CD14-positive monocyte (primary cell): Measurements from ENCODE around the gene PDAP1. TPM values are rescaled to one million over a fixed set of nuclear protein-coding genes. Genes with fewer than 3 reads are reported as not detected.

ENCODE experiments used
- DNase-seq, 3 donors: peaks; one replicate each; pipeline ENCODE4 v3.0.0-alpha.2; 2011 to 2022
- H2AFZ ChIP-seq: 2 replicates; pipeline ENCODE4 v1.6.0; 2012; ENCODE audit warnings: mild to moderate bottlenecking, low read depth, low read length, inconsistent platforms; ENCODE audit not compliant: insufficient read depth, poor library complexity, severe bottlenecking
- H3K27ac ChIP-seq, 2 donors: 1 replicate in 1 of 2; 2 replicates in 1 of 2; pipeline ENCODE4 v1.5.1; 2012 to 2013; ENCODE audit warnings: low read length in 2 of 2, control low read depth in 1 of 2, inconsistent platforms in 1 of 2, low read depth in 1 of 2, mild to moderate bottlenecking in 1 of 2
- H3K27me3 ChIP-seq, 2 donors: one replicate each; pipeline versions ENCODE4 v1.6.0 to v1.6.1; 2011 to 2013; ENCODE audit warnings: low read length in 2 of 2; ENCODE audit not compliant: control insufficient read depth in 2 of 2, insufficient read depth in 2 of 2
- H3K36me3 ChIP-seq, 2 donors: replicated peaks in 1 of 2; 1 replicate in 1 of 2; 2 replicates in 1 of 2; pipeline versions ENCODE4 v1.5.1 to v1.6.1; 2012 to 2013; ENCODE audit warnings: low read length in 2 of 2, control low read depth in 1 of 2, inconsistent platforms in 1 of 2, mild to moderate bottlenecking in 1 of 2; ENCODE audit not compliant: insufficient read depth in 2 of 2, control insufficient read depth in 1 of 2
- H3K4me1 ChIP-seq, 2 donors: 1 replicate in 1 of 2; 2 replicates in 1 of 2; pipeline versions ENCODE4 v1.5.1 to v1.6.1; 2012 to 2013; ENCODE audit warnings: low read length in 2 of 2, control low read depth in 1 of 2, inconsistent platforms in 1 of 2, mild to moderate bottlenecking in 1 of 2, moderate library complexity in 1 of 2; ENCODE audit not compliant: insufficient read depth in 2 of 2, control insufficient read depth in 1 of 2
- H3K4me2 ChIP-seq: replicated peaks from 2 replicates; pipeline ENCODE3; 2012; ENCODE audit warnings: low read length, moderate library complexity, mild to moderate bottlenecking; ENCODE audit not compliant: poor library complexity, severe bottlenecking; ENCODE audit errors: extremely low read depth
- H3K4me3 ChIP-seq, 3 experiments: fragments of 200-600 bp in 1 of 3; sonication (generic) in 1 of 3; replicated peaks in 1 of 3; 1 replicate in 2 of 3; 2 replicates in 1 of 3; pipeline ENCODE4 v1.5.1; 2011 to 2013; ENCODE audit warnings: low read length in 3 of 3, mild to moderate bottlenecking in 3 of 3, control low read depth in 2 of 3, low read depth in 2 of 3, inconsistent platforms in 1 of 3, moderate library complexity in 1 of 3
- H3K79me2 ChIP-seq: 2 replicates; pipeline ENCODE4 v1.6.0; 2012; ENCODE audit warnings: mild to moderate bottlenecking, control low read depth, inconsistent platforms, low read length, moderate library complexity; ENCODE audit not compliant: insufficient read depth
- H3K9ac ChIP-seq: 2 replicates; pipeline ENCODE4 v1.6.0; 2017; ENCODE audit warnings: low read length, mild to moderate bottlenecking; ENCODE audit not compliant: insufficient read depth, poor library complexity, severe bottlenecking
- H3K9me3 ChIP-seq, 2 donors: replicated peaks in 1 of 2; 1 replicate in 1 of 2; 2 replicates in 1 of 2; pipeline versions ENCODE4 v1.5.1 to v1.6.1; 2012 to 2013; ENCODE audit warnings: low read length in 2 of 2, control low read depth in 1 of 2; ENCODE audit not compliant: control insufficient read depth in 1 of 2, insufficient read depth in 1 of 2
- H4K20me1 ChIP-seq: 2 replicates; pipeline ENCODE4 v1.6.0; 2012; ENCODE audit warnings: mild to moderate bottlenecking, low read length, control low read depth, moderate library complexity; ENCODE audit not compliant: insufficient read depth
- H3K27ac Mint-ChIP-seq, 7 donors: one replicate each; pipeline ENCODE4 v1.8.0; 2020; ENCODE audit warnings: mild to moderate bottlenecking in 7 of 7, mixed read lengths in 7 of 7, moderate library complexity in 6 of 7, inconsistent platforms in 2 of 7
- H3K27me3 Mint-ChIP-seq, 3 donors: one replicate each; pipeline ENCODE4 v1.8.0; 2021 to 2022; ENCODE audit warnings: low read depth in 3 of 3, mild to moderate bottlenecking in 3 of 3, mixed read lengths in 3 of 3, moderate library complexity in 3 of 3, inconsistent platforms in 1 of 3
- H3K36me3 Mint-ChIP-seq, 2 donors: one replicate each; pipeline ENCODE4 v1.8.0; 2020; ENCODE audit warnings: mixed read lengths in 2 of 2, inconsistent platforms in 1 of 2, mild to moderate bottlenecking in 1 of 2
- H3K4me1 Mint-ChIP-seq: one replicate; pipeline ENCODE4 v1.8.0; 2020; ENCODE audit warnings: mild to moderate bottlenecking, mixed read lengths
- H3K4me3 Mint-ChIP-seq, 2 donors: one replicate each; pipeline ENCODE4 v1.8.0; 2020; ENCODE audit warnings: mild to moderate bottlenecking in 2 of 2, mixed read lengths in 2 of 2, moderate library complexity in 1 of 2
- H3K9me3 Mint-ChIP-seq, 7 donors: one replicate each; pipeline ENCODE4 v1.8.0; 2020 to 2022; ENCODE audit warnings: mixed read lengths in 7 of 7, mild to moderate bottlenecking in 6 of 7, moderate library complexity in 6 of 7, inconsistent platforms in 2 of 7
- CTCF ChIP-seq: fragments of 200-600 bp; IDR thresholded peaks from one replicate; pipeline ENCODE4 v1.8.0; 2022; ENCODE audit warnings: antibody characterized with exemption, mild to moderate bottlenecking
- WGBS: methylation state at CpG from one replicate; pipeline ENCODE4 v1.1.5; 2013; ENCODE audit warnings: missing lambda C conversion rate; ENCODE audit not compliant: insufficient coverage; 5-methylcytosine and 5-hydroxymethylcytosine counted together
- intact Hi-C, 2 donors: fragments of 100-400 bp; cut with micrococcal nuclease; formaldehyde crosslinking; loops; one replicate each; pipeline versions ENCODE4 v1.15.0 to v1.15.1; 2023
- polyA plus RNA-seq, 3 donors: library from polyadenylated mRNA; depleted of rRNA in 1 of 3; unstranded in 2 of 3; stranded (reverse) in 1 of 3; fragments of 300-500 nt in 2 of 3; fragments of >200 nt in 1 of 3; fragmentation: Illumina TruSeq in 2 of 3; gene quantifications; 1 replicate in 2 of 3; 2 replicates in 1 of 3; pipeline ENCODE4 v1.2.3, GENCODE V29; 2012 to 2021

Gene PDAP1
- polyA plus RNA-seq, 3 donors: 9.8 to 43.3 (median 16.2) TPM

GRCh38 chr7:99365318-99366141, 42.9 kb downstream of the PDAP1 start:
- TF ChIP-seq CTCF: peak; percentile 70
- intact Hi-C loops: no loop called here
- DNase-seq: peak in 2 of 3 donors; percentile 45 to 51
- Histone ChIP-seq H3K9ac (no peak overlapping the region), H3K9me3 (no peaks in the 10 kb centered on the region), H3K27me3 (no peaks in the 10 kb centered on the region), H2AFZ (no peak overlapping the region), H3K79me2 (peaks cover 6% of the 10 kb centered on the region), H3K27ac (peak overlapping the region in 1 of 2 donors; percentile 36), H3K4me1 (no peaks in the 10 kb centered on the region), H3K36me3 (peaks cover 65 to 82% of the 10 kb centered on the region in 2 donors), H3K4me3 (no peak overlapping the region), H3K4me2 (no peak overlapping the region), H4K20me1 (peaks cover 49% of the 10 kb centered on the region)
- no peak overlapping the region for H3K4me3 Mint-ChIP-seq
- H3K27ac Mint-ChIP-seq: peak overlapping the region in 3 of 7 donors; percentile 36 to 87 (median 50)
- whole genome bisulfite sequencing: 48% methylated on average over 2 of the region's 17 CpGs
- H3K36me3 Mint-ChIP-seq: peaks cover 60 to 85% of the 10 kb centered on the region in 2 donors
- H3K27me3 Mint-ChIP-seq: no peaks in the 10 kb centered on the region
- H3K4me1 Mint-ChIP-seq: no peaks in the 10 kb centered on the region
- H3K9me3 Mint-ChIP-seq: no peaks in the 10 kb centered on the region

- Histone ChIP-seq H4K20me1 (peaks cover 55% of the 10 kb centered on the region), H3K4me3 (no peak overlapping the region), H3K79me2 (peaks cover 6% of the 10 kb centered on the region), H3K4me2 (no peak overlapping the region), H3K9me3 (no peaks in the 10 kb centered on the region), H3K27me3 (no peaks in the 10 kb centered on the region), H3K36me3 (peaks cover 81 to 88% of the 10 kb centered on the region in 2 donors), H3K27ac (no peak overlapping the region), H3K9ac (no peak overlapping the region), H2AFZ (no peak overlapping the region), H3K4me1 (no peaks in the 10 kb centered on the region)
- Mint-ChIP-seq H3K27ac (peak overlapping the region in 2 of 7 donors; percentile 14 to 46), H3K4me3 (no peak overlapping the region), H3K4me1 (no peaks in the 10 kb centered on the region), H3K36me3 (peaks cover 70 to 96% of the 10 kb centered on the region in 2 donors), H3K27me3 (no peaks in the 10 kb centered on the region), H3K9me3 (no peaks in the 10 kb centered on the region)
- no peak for DNase-seq
- WGBS: 100% methylated on average over 1 of the region's 5 CpGs
- intact Hi-C loops: no loop called here
- no peak for TF ChIP-seq CTCF
Observed at GRCh38 chr7:99363286-99363685, 45.1 kb downstream of the PDAP1 start.
